ENCODE measurements around the gene FRMD4B.

The FRMD4B gene

DNA sequence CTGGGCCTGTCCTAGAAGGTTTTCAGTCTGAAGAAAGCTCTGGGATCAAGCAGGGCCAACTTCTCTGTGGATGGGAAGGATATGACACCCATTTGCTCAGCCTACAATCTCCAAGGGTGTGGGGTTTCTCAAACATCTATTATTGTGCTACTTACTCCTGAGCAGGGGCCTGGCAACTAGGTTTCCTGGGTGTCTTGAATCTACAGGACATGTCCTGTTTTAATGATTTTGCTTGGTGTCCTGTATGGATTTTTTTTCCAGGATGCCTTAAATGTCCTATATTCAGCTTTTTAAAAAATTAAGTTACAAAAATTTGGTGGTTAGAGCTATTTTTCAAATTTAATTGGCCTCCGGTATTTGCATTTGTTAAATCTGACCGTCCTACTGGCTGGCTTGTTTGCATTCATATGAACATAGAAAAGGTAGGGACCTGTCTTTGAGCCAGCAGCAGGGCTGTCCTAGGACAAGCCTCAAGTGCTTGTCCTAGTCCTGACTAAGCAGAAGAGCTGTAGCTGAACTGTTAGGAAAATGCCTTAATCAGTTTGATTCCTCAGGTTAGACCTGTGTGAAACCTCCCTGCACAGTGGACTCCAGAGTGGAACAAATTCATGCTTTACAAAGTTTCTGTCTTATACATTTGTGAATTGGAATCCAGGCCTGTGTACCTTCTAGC lies 223.4 kb downstream of the FRMD4B start:
- no peak for DNase-seq (ENCODE audit: insufficient read length, low spot score)
- FAIRE-seq: no peak
- TF ChIP-seq POU2F2 (IDR thresholded peaks at IDR 0.05; ENCODE audit: low read depth, low read length): no peak
- TF ChIP-seq POLR2AphosphoS5 (IDR thresholded peaks at IDR 0.05; ENCODE audit: low read depth, low read length): no peak
- no peak for TF ChIP-seq POLR2A (IDR thresholded peaks at IDR 0.05; ENCODE audit: low read depth, low read length)
- no peak for TF ChIP-seq TAF1 (IDR thresholded peaks at IDR 0.05; ENCODE audit: low read depth, low read length)
- TF ChIP-seq SPI1 (IDR thresholded peaks at IDR 0.05; ENCODE audit: low read depth, low read length): no peak
- no peak for TF ChIP-seq PAX5 (IDR thresholded peaks at IDR 0.05; ENCODE audit: insufficient read depth, low read length, severe bottlenecking)

DNA sequence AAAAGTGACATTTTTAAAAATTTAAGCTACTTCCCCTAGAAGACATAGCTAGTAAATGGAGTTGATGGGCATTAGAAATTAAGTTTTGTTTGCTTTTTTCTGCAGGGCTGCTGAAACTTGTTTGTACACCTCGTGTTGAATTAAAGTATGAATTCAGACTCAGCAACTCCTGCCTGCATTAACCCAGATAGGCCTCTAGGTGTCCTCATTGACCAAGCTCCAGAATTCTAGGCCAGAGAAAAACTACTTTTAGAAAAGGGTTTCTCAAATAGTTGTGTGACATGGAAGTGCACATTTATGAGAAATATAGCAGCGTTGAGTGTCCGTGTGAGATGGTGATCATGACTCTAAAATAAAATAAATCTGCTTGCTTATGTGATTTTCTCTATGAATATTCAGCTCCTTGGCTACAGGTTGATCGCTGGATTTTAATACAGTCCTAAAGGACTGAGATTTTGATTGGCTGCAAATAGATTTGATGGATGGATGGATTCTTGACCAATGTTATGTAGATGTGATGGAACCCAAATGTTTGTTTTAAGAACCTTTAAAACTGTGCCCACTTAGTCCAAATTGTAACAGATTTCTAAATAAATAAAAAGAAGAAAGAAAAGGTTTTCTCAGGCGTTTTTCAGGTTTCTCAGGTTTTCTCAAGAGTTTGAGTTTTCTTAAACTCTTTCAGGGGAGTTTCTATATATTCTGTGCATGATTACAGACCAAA lies 224.1 kb downstream of the FRMD4B start:
- DNase-seq (ENCODE audit: insufficient read length, low spot score) (peak; percentile 26), FAIRE-seq (peak; percentile 85)
- no peak for TF ChIP-seq POLR2AphosphoS5 (IDR thresholded peaks at IDR 0.05; ENCODE audit: low read depth, low read length)

DNA sequence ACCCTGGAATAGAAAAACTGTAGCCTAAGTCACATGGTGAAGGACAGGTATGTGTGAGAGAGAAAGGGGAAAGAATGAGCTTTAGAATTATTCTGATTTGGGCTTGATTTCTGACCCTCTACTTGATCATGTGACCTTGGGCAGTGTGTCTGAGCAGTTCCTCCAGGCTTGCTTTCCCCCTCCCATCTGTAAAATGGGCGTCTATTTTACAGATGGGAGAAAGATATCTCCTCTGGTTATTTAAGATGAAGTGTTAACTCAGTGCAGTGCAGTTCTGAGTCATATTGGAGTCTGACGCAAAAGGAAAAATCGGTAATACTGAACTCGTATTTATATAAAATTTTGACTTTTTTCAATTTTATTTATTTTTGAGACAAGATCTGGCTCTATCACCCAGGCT lies 225.4 kb downstream of the FRMD4B start:
- DNase-seq (ENCODE audit: insufficient read length, low spot score) (no peak), FAIRE-seq (no peak)
- no peak for TF ChIP-seq POLR2A (IDR thresholded peaks at IDR 0.05; ENCODE audit: low read depth, low read length)
- no peak for TF ChIP-seq PAX5 (IDR thresholded peaks at IDR 0.05; ENCODE audit: insufficient read depth, low read length, severe bottlenecking)
- no peak for TF ChIP-seq POU2F2 (IDR thresholded peaks at IDR 0.05; ENCODE audit: low read depth, low read length)

DNA sequence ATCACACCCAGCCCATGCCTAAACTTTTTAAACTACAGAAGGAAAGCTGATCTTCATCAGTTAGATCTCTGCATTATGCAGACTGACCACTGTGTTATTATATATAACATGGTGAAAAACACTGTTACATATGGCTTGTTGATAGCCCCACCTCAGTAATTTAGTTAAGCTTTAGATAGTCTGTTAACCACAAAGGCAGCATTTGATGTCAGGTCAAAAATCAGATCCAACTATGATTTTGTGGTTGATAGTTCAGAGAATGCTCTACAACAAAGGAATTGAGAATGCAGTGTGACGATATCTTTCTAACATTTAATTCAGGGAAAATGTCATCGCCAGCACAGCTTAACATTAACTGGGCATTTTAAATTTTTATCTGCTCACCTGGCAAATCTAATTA lies 225.8 kb downstream of the FRMD4B start:
- FAIRE-seq (peak; percentile 13), DNase-seq (ENCODE audit: insufficient read length, low spot score) (no peak)
- TF ChIP-seq SPI1 (IDR thresholded peaks at IDR 0.05; ENCODE audit: low read depth, low read length) (no peak), POLR2AphosphoS5 (IDR thresholded peaks at IDR 0.05; ENCODE audit: low read depth, low read length) (no peak), PAX5 (IDR thresholded peaks at IDR 0.05; ENCODE audit: insufficient read depth, low read length, severe bottlenecking) (no peak), POLR2A (IDR thresholded peaks at IDR 0.05; ENCODE audit: low read depth, low read length) (no peak), POU2F2 (IDR thresholded peaks at IDR 0.05; ENCODE audit: low read depth, low read length) (no peak), TAF1 (IDR thresholded peaks at IDR 0.05; ENCODE audit: low read depth, low read length) (no peak)

DNA sequence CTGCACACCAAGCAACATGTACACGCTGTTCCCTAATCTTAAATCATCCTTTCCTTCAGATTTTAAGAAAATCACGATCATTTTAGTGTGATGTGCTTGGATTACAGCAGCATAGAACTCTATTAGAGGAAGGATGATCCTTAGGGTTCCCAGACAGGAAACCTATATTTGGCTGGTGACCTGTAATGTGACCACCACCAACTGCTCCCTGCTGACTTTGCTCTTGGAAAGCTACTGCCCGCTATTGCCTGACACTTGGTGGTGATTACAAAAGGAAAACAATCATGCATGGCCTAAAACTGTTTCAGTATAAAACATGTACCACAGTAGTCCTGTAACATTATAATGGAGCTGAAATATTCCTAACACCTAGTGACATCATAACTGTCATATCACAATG lies 236.3 kb downstream of the FRMD4B start:
- no peak for TF ChIP-seq POU2F2 (IDR thresholded peaks at IDR 0.05; ENCODE audit: low read depth, low read length)
- TF ChIP-seq TAF1 (IDR thresholded peaks at IDR 0.05; ENCODE audit: low read depth, low read length): no peak
- TF ChIP-seq SPI1 (IDR thresholded peaks at IDR 0.05; ENCODE audit: low read depth, low read length): no peak
- no peak for TF ChIP-seq POLR2A (IDR thresholded peaks at IDR 0.05; ENCODE audit: low read depth, low read length)
- no peak for TF ChIP-seq PAX5 (IDR thresholded peaks at IDR 0.05; ENCODE audit: insufficient read depth, low read length, severe bottlenecking)
- TF ChIP-seq POLR2AphosphoS5 (IDR thresholded peaks at IDR 0.05; ENCODE audit: low read depth, low read length): no peak
- no peak for FAIRE-seq

DNA sequence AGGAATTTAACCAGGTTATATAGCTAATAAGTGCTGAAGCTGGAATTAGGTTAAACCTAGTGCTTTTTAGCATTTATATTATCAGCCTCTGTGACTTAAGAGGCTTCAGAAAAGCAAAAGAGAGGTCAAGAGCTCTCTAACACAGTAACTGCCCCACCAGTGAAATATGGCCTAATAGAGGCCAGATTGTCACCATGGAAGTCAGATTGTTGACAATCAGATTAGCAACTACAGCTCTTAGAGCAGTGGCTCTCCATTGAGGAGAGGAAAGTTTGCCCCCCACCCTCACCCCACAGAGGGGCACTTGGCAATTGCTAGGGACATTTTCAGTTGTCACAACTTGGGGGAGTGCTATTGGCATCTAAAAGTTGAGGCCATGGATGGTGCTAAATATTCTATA lies 240.2 kb downstream of the FRMD4B start:
- DNase-seq (ENCODE audit: insufficient read length, low spot score) (no peak), FAIRE-seq (no peak)
- TF ChIP-seq SPI1 (IDR thresholded peaks at IDR 0.05; ENCODE audit: low read depth, low read length) (no peak), TAF1 (IDR thresholded peaks at IDR 0.05; ENCODE audit: low read depth, low read length) (no peak), POLR2A (IDR thresholded peaks at IDR 0.05; ENCODE audit: low read depth, low read length) (no peak), POLR2AphosphoS5 (IDR thresholded peaks at IDR 0.05; ENCODE audit: low read depth, low read length) (no peak), PAX5 (IDR thresholded peaks at IDR 0.05; ENCODE audit: insufficient read depth, low read length, severe bottlenecking) (no peak), POU2F2 (IDR thresholded peaks at IDR 0.05; ENCODE audit: low read depth, low read length) (no peak)

More for the DNA sequence above, 236.3 kb downstream of the FRMD4B start:
- no peak for DNase-seq (ENCODE audit: insufficient read length, low spot score)

DNA sequence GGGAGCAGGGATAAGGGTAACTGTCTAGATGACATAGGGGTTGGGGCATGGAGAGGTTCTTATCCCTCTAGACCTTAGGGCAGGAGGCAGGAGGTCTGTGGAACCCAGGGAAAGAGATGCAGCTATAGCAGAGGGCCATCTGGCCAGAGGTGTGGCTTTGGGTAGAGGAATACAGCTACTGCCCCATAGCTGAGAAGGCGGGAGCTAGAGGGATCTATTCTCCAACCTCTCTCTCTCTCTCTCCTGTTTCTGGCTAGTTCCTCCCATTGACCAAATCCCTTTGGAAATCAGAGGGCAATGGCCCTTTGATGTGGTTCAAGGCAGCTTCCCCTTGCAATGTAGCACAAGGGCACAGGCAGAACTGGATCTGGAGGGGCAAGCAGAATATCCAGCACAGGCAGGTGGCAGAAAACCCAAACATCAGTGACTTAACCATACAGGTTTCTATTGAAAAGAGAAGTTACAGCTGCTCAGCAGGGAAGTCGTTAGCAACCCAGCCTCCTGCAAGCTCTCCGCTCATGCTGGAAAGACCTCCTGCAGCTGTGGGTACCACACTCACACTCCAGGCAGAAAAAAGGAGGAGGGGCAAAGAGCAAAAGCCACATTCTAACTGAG lies 241.2 kb downstream of the FRMD4B start:
- no peak for DNase-seq (ENCODE audit: insufficient read length, low spot score)
- FAIRE-seq: no peak
- TF ChIP-seq POU2F2 (IDR thresholded peaks at IDR 0.05; ENCODE audit: low read depth, low read length) (no peak), POLR2AphosphoS5 (IDR thresholded peaks at IDR 0.05; ENCODE audit: low read depth, low read length) (no peak), PAX5 (IDR thresholded peaks at IDR 0.05; ENCODE audit: insufficient read depth, low read length, severe bottlenecking) (no peak), SPI1 (IDR thresholded peaks at IDR 0.05; ENCODE audit: low read depth, low read length) (no peak), POLR2A (IDR thresholded peaks at IDR 0.05; ENCODE audit: low read depth, low read length) (no peak), TAF1 (IDR thresholded peaks at IDR 0.05; ENCODE audit: low read depth, low read length) (no peak)

DNA sequence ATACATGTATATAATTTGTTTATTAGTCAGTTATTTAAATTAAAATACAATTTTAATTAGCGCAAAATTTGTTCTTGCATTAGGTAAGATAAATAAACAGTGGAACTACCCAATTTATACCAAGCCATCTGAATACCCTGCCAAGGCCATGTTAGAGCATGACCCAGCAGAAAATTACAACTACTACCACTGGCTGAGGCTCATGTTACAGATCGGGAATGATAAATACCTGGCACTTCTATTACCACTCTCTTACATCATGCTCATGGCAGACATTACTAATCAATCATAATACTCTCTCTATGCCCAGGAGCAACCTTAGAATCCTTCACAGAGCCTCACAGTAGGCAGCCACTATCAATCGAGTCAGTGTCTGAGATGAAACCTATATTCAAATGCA lies 242.3 kb downstream of the FRMD4B start:
- no peak for TF ChIP-seq POLR2AphosphoS5 (IDR thresholded peaks at IDR 0.05; ENCODE audit: low read depth, low read length)
- TF ChIP-seq SPI1 (IDR thresholded peaks at IDR 0.05; ENCODE audit: low read depth, low read length): no peak
- no peak for TF ChIP-seq POLR2A (IDR thresholded peaks at IDR 0.05; ENCODE audit: low read depth, low read length)
- no peak for TF ChIP-seq PAX5 (IDR thresholded peaks at IDR 0.05; ENCODE audit: insufficient read depth, low read length, severe bottlenecking)
- TF ChIP-seq TAF1 (IDR thresholded peaks at IDR 0.05; ENCODE audit: low read depth, low read length): no peak
- TF ChIP-seq POU2F2 (IDR thresholded peaks at IDR 0.05; ENCODE audit: low read depth, low read length): no peak
- DNase-seq (ENCODE audit: insufficient read length, low spot score): no peak
- no peak for FAIRE-seq

DNA sequence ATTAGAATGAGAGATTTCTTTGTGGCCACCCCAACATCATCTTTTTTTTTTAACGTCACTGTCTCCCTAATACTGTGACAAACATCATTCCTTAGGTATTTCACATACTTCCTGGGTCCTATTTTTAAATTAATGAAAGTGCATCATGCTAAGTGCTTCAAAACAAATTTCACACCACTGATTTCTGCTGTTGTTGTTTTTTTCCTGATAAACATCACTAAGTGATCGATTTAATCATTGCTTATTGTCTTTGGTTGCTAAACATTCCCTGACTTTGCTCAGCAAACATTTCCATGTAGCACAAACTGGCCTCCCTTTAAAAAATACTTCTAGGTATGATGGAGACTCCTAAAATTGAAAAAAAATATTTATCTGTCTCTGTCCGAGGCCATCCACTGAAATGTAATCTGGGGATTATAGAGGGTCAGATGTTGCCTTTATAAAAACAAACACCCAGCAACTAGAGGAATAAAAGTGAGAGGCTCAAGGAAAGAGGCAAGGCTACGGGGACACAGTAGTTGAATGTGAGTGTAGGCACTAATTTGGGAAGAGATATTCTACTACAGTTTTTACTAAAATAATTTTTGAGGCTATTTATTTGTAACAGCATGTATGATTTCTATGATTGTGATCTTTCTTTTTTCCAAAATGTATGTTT lies 243.0 kb downstream of the FRMD4B start:
- no peak for DNase-seq (ENCODE audit: insufficient read length, low spot score)
- FAIRE-seq: no peak
- TF ChIP-seq SPI1 (IDR thresholded peaks at IDR 0.05; ENCODE audit: low read depth, low read length) (no peak), POU2F2 (IDR thresholded peaks at IDR 0.05; ENCODE audit: low read depth, low read length) (no peak), POLR2A (IDR thresholded peaks at IDR 0.05; ENCODE audit: low read depth, low read length) (no peak), TAF1 (IDR thresholded peaks at IDR 0.05; ENCODE audit: low read depth, low read length) (no peak), POLR2AphosphoS5 (IDR thresholded peaks at IDR 0.05; ENCODE audit: low read depth, low read length) (no peak)
